ENCODE results near the gene ANKRD33B. TPM values are rescaled to one million over a fixed set of nuclear protein-coding genes. Genes with fewer than 3 reads are reported as not detected.

ANKRD33B gene
- total and polyA plus RNA-seq, 2 of the 8 experiments (the other 6 are each of a cell fraction or from before 2014, with no cell fraction given) = 6.9 to 20.6 TPM

- Histone ChIP-seq H3K27ac (ENCODE audit: low read depth, low read length) (no peak overlapping the region), H3K4me2 (ENCODE audit: insufficient read depth in 1 of 2, low read depth in 2 of 2, low read length in 2 of 2) (no peak overlapping the region), H3K27me3 (replicated peaks in 1 of 4; ENCODE audit: control insufficient read depth in 3 of 4, extremely low read depth in 1 of 4, insufficient read depth in 3 of 4, low read length in 3 of 4) (no peaks in the 10 kb centered on the region), H2BK120ac (replicated peaks; ENCODE audit: low read depth, low read length) (no peak overlapping the region), H3K56ac (replicated peaks; ENCODE audit: insufficient read length, low read depth, low read length) (no peak overlapping the region), H3K4ac (replicated peaks; ENCODE audit: insufficient read length, low read depth, low read length) (no peak overlapping the region), H4K8ac (ENCODE audit: extremely low read depth, insufficient read depth, low read length) (no peak overlapping the region), H2BK20ac (ENCODE audit: low read length) (no peak overlapping the region), H3K4me3 (ENCODE audit: extremely low read depth in 1 of 4, insufficient read depth in 2 of 4, low read depth in 3 of 4, low read length in 4 of 4) (no peak overlapping the region), H2BK12ac (ENCODE audit: low read depth, low read length) (peak overlapping the region; percentile 75; the same call in 1 of the 2 replicates), H4K91ac (replicated peaks; ENCODE audit: insufficient read length, low read length) (no peak overlapping the region), H3K14ac (ENCODE audit: insufficient read length) (no peak overlapping the region), H3K4me1 (replicated peaks in 1 of 4; ENCODE audit: control insufficient read depth in 3 of 4, insufficient read depth in 4 of 4, low read length in 3 of 4) (peaks cover 0 to 5% (median under 1%) of the 10 kb centered on the region in 4 experiments; a peak in 3 of 7 replicates), H4K20me1 (replicated peaks in 1 of 2; ENCODE audit: control insufficient read depth in 1 of 2, insufficient read depth in 2 of 2, low read length in 2 of 2) (no peaks in the 10 kb centered on the region), H3K79me2 (ENCODE audit: control insufficient read depth in 1 of 2, insufficient read depth in 2 of 2, low read length in 2 of 2) (peaks cover 0 to 6% of the 10 kb centered on the region in 2 experiments; a peak in 1 of 4 replicates), H2BK15ac (ENCODE audit: low read length) (no peak overlapping the region), H3K23me2 (ENCODE audit: low read depth, low read length) (peaks cover 3% of the 10 kb centered on the region; the same call in 1 of the 2 replicates), H3K18ac (ENCODE audit: extremely low read depth, low read length) (no peak overlapping the region; the same call in 1 of the 2 replicates), H2AFZ (ENCODE audit: low read length) (no peak overlapping the region), H4K5ac (ENCODE audit: insufficient read length, low read depth, low read length) (no peak overlapping the region), H3K9me3 (ENCODE audit: insufficient read depth in 2 of 2, low read depth in 1 of 2, low read length in 1 of 2) (no peaks in the 10 kb centered on the region), H3K9ac (replicated peaks in 1 of 4; ENCODE audit: extremely low read depth in 1 of 4, low read depth in 3 of 4, low read length in 3 of 4) (no peak overlapping the region), H3K36me3 (ENCODE audit: control insufficient read depth in 2 of 4, insufficient read depth in 4 of 4, low read length in 3 of 4) (no peaks in the 10 kb centered on the region), H3K23ac (ENCODE audit: insufficient read length) (no peak overlapping the region), H2BK5ac (ENCODE audit: low read depth, low read length) (no peak overlapping the region), H3K79me1 (ENCODE audit: low read depth, low read length) (no peaks in the 10 kb centered on the region), H2AK5ac (ENCODE audit: low read depth, low read length) (no peak overlapping the region)
- ChIA-PET POLR2A (ENCODE audit: partially characterized antibody) (interaction anchor here (1.0 to 2.2 kb wide), 2 partner anchors 15 to 17 kb away, joined by 3 to 7 read pairs; no protein-coding TSS in a partner anchor), CTCF (ENCODE audit: partially characterized antibody) (interaction anchor here (0.5 to 9.6 kb wide), 15 partner anchors 10 to 183 kb away, joined by 3 to 199 read pairs (median 7); no protein-coding TSS in a partner anchor)
- no peak for DNase-seq (ENCODE audit: low read depth in 1 of 2, low spot score in 2 of 2)
- FAIRE-seq = no peak
- 86% methylated on average over 15 of the region's 15 CpGs; no CpG with 5 or more reads in 1 of the 2 experiments for WGBS, 2 experiments (ENCODE audit: extremely low coverage in 1 of 2, insufficient coverage in 1 of 2, insufficient read length in 1 of 2, insufficient replicate concordance in 2 of 2, low coverage in 1 of 2, low lambda C conversion rate in 2 of 2, missing lambda C conversion rate in 1 of 2)
- TF ChIP-seq BCL11A (IDR thresholded peaks at IDR 0.05; ENCODE audit: low read depth in 2 of 2, low read length in 2 of 2) = no peak
- TF ChIP-seq RBBP5 (IDR thresholded peaks at IDR 0.05; ENCODE audit: borderline replicate concordance, low read depth, low read length) = no peak
- TF ChIP-seq POU5F1 (IDR thresholded peaks at IDR 0.05; ENCODE audit: low read depth, low read length) = no peak
- no peak for TF ChIP-seq SIX5 (IDR thresholded peaks at IDR 0.05; ENCODE audit: low read depth, low read length)
- no peak for TF ChIP-seq ASH2L (IDR thresholded peaks at IDR 0.05; ENCODE audit: low read length)
- no peak for TF ChIP-seq ATF2 (IDR thresholded peaks at IDR 0.05; ENCODE audit: low read length)
- no peak for TF ChIP-seq HDAC2 (IDR thresholded peaks at IDR 0.05; ENCODE audit: borderline replicate concordance in 1 of 2, low read depth in 2 of 2, low read length in 2 of 2)
- TF ChIP-seq SP4 (IDR thresholded peaks at IDR 0.05; ENCODE audit: low read length) = no peak
- TF ChIP-seq CEBPB (IDR thresholded peaks at IDR 0.05; ENCODE audit: low read depth, low read length) = no peak
- no peak for TF ChIP-seq SUZ12 (IDR thresholded peaks at IDR 0.05; ENCODE audit: low read length)
Measured at GRCh38 chr5:10625700-10626472, 62.0 kb downstream of the ANKRD33B start.
